Lower leg skin (tissue), 4 donors: ENCODE results near the gene JAM3. TPM values are rescaled to one million over a fixed set of nuclear protein-coding genes. Genes with fewer than 3 reads are reported as not detected.

Source experiments
- DNase-seq, 2 donors: peaks; one replicate each; pipeline ENCODE4 v3.0.0-alpha.2; 2019; ENCODE audit warnings: low spot score in 2 of 2
- H3K4me3 ChIP-seq: fragments of 200-600 bp; sonication (generic); 2 replicates; pipeline ENCODE4 v1.5.1; 2017; ENCODE audit warnings: mild to moderate bottlenecking, low read depth; ENCODE audit not compliant: poor library complexity, severe bottlenecking
- POLR2A ChIP-seq, 2 donors: fragments of 450-650 bp; IDR thresholded peaks; one replicate each; pipeline ENCODE4 v1.6.1; 2016 to 2017; ENCODE audit warnings: antibody characterized with exemption in 2 of 2, mild to moderate bottlenecking in 1 of 2, moderate library complexity in 1 of 2
- WGBS, 2 donors: methylation state at CpG; one replicate each; pipeline ENCODE4 v1.1.5; 2018; 5-methylcytosine and 5-hydroxymethylcytosine counted together
- intact Hi-C: fragments of 100-400 bp; cut with DNase I; formaldehyde crosslinking; loops from one replicate; pipeline ENCODE4 v1.15.0; 2023; ENCODE audit warnings: low total_unique reads
- total RNA-seq, 4 donors: library from RNA; depleted of rRNA; stranded (reverse); fragments of >200 nt; gene quantifications; one replicate each; pipeline ENCODE4 v1.1.0, GENCODE V29; 2016
- TF ChIP-seq, protein P1 (sequence below), 3 donors: fragments of 450-650 bp; IDR thresholded peaks; one replicate each; pipeline ENCODE4 v1.5.1; 2016; ENCODE audit warnings: antibody characterized with exemption in 3 of 3, mild to moderate bottlenecking in 3 of 3, moderate library complexity in 2 of 3

The JAM3 gene
- total RNA-seq, 4 donors from 2014 or later: 12.8 to 22.4 (median 15.1) TPM

DNA sequence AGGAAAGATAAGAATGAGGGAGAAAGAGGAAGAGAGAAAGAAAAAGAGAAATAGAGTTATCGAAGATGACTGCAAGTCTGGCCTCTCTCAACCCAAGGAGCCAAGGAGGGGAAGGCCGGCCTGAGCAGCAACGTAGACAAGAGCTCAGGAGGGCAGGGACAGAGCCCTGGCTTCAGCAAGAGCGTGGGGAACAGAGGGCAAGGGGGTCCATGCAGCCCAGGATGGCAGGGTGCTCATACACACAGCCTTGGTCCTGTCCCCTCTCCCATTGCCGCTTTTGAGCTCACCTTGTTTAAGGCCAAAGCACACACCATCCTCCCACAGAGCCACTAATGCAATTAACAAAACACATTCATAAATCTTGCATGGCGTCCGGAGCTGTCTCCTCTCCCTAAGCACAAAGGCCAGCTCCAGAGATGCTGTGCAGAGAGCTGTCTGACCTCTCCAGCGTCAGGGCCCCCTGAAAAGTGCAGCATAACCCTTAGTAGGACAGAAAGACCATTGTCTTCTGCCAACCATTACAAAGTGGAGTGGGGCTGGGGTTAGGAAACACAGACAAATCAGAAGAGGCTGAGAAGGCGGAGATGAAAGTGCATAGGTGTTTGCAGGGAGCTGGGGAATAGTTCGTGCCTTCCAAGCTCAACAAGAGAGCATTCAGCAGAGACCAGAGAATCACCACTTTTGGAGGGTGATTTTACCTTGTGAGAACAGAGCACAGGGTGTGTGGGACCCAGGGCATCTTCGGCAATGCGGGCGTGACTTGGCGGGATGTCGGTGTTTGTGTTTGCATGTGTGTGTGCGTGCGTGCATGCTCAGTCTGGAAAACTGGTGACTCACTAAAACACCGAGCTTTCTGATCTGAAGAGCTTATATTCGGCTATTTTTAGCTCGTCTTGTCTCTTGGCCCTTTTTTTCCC is 28.2 kb upstream of the JAM3 start:
- TF ChIP-seq, protein P1, sequence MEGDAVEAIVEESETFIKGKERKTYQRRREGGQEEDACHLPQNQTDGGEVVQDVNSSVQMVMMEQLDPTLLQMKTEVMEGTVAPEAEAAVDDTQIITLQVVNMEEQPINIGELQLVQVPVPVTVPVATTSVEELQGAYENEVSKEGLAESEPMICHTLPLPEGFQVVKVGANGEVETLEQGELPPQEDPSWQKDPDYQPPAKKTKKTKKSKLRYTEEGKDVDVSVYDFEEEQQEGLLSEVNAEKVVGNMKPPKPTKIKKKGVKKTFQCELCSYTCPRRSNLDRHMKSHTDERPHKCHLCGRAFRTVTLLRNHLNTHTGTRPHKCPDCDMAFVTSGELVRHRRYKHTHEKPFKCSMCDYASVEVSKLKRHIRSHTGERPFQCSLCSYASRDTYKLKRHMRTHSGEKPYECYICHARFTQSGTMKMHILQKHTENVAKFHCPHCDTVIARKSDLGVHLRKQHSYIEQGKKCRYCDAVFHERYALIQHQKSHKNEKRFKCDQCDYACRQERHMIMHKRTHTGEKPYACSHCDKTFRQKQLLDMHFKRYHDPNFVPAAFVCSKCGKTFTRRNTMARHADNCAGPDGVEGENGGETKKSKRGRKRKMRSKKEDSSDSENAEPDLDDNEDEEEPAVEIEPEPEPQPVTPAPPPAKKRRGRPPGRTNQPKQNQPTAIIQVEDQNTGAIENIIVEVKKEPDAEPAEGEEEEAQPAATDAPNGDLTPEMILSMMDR (IDR thresholded peaks at IDR 0.05): no peak
- TF ChIP-seq POLR2A (IDR thresholded peaks at IDR 0.05): no peak
- no peak overlapping the region for H3K4me3 ChIP-seq
- no peak for DNase-seq
- intact Hi-C loops: no loop called here
- WGBS, 2 donors: 57 to 63% methylated on average over 20 of the region's 20 CpGs

DNA sequence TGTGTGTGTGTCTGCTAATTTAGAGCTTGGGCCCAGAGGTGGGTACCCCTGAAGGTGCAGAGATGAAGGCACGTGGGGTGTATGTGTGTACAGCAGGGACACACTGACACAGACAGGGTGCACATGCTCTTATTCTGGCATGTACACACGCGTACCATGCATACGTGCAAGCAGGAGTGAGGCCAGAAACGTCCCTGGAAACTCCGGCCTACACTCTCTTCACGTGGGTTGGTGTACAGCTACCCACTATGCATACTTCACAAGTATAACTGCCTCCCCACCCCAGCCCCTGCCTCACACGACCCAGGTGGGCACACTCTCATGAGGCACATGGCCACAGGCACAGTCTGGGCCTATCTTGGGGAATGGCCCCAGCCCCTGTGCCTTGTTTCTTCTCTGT is 27.5 kb upstream of the JAM3 start:
- TF ChIP-seq, protein P1 (IDR thresholded peaks at IDR 0.05): no peak
- TF ChIP-seq POLR2A (IDR thresholded peaks at IDR 0.05): no peak
- WGBS, 2 donors: 63 to 67% methylated on average over 8 of the region's 8 CpGs
- intact Hi-C loops: no loop called here
- H3K4me3 ChIP-seq: no peak overlapping the region
- no peak for DNase-seq

DNA sequence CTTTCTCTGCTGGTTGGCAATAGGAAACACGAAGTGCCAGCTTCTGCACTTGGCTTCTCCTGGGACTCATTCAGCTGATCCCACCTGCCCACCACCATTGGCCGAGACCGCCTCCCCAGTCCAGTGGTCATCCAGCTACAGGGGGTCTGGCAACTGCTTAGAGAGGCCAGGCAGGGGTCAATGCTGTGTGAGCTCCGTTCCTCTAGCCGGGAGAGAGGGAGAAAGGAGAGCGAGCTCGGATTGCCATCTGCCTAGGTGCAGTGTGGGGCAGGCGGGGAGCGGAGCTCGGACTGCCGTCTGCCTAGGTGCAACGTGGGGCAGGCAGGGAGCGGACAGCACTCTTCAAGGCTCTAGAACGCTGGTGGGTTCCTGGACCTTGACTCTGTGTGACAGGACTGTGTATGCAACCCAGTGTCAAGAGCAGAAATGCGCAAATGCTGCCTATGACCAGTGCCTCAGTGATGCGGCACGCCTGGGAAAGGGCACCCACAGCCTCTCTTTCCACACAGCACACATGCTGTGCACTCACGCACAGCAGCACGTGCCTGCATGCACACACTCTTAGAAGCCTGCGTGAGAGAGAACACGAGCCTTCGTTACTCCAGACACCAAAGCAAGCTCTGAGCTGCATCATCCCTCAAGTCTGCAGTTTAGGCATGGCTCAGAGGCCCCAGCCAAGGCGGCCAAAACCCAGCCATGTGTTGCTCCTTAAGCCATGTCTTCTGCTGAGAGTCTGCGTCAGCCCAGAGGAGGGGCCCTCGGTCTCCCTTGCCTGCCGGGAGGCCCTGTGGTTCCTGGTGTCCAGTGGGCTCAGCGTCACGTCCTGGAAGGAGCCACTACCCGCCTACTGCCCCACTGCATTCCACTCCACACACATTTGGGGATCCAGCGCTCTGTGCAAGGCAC is 26.8 kb upstream of the JAM3 start:
- TF ChIP-seq, protein P1 (IDR thresholded peaks at IDR 0.05): no peak
- no peak for TF ChIP-seq POLR2A (IDR thresholded peaks at IDR 0.05)
- H3K4me3 ChIP-seq: no peak overlapping the region
- no peak for DNase-seq
- intact Hi-C loops: no loop called here
- WGBS, 2 donors: 76 to 82% methylated on average over 27 to 29 of the region's 30 CpGs

DNA sequence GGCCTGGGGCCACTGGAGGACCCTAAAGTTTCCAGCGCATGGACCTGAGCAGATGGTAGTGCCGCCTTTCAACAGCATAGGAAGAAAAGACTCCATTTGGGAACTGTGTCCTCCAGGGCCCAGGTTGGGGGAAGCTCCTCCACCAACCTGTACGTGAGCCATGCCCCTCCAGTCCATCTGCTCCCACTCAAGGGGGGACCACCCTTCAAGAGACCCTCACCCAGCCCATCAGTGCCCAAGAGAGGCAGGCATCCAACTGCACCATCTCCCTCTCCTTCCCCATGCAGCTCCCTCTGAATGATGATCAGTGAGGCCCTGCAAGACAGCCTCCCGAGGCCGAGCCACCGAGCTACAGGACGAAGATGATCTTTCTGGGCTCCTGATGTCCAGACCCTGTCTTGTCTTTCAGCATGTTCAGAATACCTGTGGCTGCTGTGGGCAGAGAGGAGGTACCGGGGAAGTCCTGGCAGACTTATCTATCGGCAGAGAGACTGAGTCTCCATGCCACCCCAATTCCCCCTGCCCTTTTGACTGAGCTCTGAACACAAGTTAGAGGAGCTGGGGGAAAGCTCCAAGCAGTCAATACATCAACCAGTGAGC is 25.0 kb upstream of the JAM3 start:
- H3K4me3 ChIP-seq: no peak overlapping the region
- 95% methylated on average over 9 of the region's 9 CpGs for whole genome bisulfite sequencing, 2 donors
- no peak for DNase-seq
- intact Hi-C loops: no loop called here
- no peak for TF ChIP-seq POLR2A (IDR thresholded peaks at IDR 0.05)
- TF ChIP-seq, protein P1 (IDR thresholded peaks at IDR 0.05): no peak

DNA sequence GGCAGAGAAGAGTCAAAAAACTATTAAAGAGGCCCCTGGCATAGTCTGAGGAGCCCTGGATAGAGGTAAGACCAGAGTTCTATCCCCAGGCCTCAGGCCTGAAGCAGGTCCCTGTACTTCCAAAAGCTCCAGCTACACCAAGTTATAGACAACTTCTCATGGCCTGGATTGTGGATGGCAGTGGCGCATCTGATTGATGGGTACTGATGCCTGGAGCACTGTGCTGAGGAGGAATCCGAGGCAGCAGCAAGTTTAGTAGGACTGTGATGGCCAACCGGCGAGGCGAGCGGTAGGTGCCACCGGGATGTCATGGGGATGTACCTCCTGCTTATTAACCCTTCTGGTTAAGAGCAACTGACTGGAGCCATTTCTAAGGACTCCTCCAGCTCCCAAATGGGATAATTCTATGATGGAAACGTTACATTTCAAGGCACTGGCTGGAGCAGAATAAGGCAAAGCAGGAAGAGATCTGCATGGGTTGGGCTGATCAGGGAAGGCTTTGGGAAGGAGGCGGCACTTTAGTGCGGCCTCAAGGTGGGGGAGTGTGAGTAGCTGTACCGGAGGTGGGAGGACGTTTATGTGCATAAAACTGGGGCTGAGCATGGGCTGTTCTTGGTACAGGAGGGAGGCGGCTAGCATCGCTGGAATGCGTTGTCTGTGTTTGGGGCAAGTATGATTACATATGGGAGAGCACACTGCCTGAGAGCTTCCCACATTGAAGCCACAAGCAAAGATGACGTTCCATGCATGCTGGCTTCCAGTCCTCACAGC is 24.2 kb upstream of the JAM3 start:
- 83 to 87% methylated on average over 16 of the region's 16 CpGs for WGBS, 2 donors
- DNase-seq: no peak
- TF ChIP-seq POLR2A (IDR thresholded peaks at IDR 0.05): no peak
- TF ChIP-seq, protein P1 (IDR thresholded peaks at IDR 0.05): no peak
- H3K4me3 ChIP-seq: no peak overlapping the region
- intact Hi-C loops: no loop called here
